Lower leg skin (tissue), 3 donors: Measurements from ENCODE around the gene PPP1R8.
"Not testable (repeated sequence)": the region's sequence is repeated elsewhere in the genome, so short reads cannot be mapped to it uniquely, and the experiment has no call there.

ENCODE experiments used
- POLR2A ChIP-seq, 2 donors: fragments of 450-650 bp; IDR thresholded peaks; one replicate each; pipeline ENCODE4 v1.6.1; 2016 to 2017; ENCODE audit warnings: antibody characterized with exemption in 2 of 2, mild to moderate bottlenecking in 1 of 2, moderate library complexity in 1 of 2
- TF ChIP-seq, protein P1 (sequence below), 3 donors: fragments of 450-650 bp; IDR thresholded peaks; one replicate each; pipeline ENCODE4 v1.5.1; 2016; ENCODE audit warnings: antibody characterized with exemption in 3 of 3, mild to moderate bottlenecking in 3 of 3, moderate library complexity in 2 of 3

- TF ChIP-seq POLR2A (IDR thresholded peaks at IDR 0.05) = not testable (repeated sequence)
- TF ChIP-seq, protein P1, sequence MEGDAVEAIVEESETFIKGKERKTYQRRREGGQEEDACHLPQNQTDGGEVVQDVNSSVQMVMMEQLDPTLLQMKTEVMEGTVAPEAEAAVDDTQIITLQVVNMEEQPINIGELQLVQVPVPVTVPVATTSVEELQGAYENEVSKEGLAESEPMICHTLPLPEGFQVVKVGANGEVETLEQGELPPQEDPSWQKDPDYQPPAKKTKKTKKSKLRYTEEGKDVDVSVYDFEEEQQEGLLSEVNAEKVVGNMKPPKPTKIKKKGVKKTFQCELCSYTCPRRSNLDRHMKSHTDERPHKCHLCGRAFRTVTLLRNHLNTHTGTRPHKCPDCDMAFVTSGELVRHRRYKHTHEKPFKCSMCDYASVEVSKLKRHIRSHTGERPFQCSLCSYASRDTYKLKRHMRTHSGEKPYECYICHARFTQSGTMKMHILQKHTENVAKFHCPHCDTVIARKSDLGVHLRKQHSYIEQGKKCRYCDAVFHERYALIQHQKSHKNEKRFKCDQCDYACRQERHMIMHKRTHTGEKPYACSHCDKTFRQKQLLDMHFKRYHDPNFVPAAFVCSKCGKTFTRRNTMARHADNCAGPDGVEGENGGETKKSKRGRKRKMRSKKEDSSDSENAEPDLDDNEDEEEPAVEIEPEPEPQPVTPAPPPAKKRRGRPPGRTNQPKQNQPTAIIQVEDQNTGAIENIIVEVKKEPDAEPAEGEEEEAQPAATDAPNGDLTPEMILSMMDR (IDR thresholded peaks at IDR 0.05) = not testable (repeated sequence)
Measured at GRCh38 chr1:27871076-27871475, 40.5 kb downstream of the PPP1R8 start.
